Fibroblast of mammary gland (primary cell): ENCODE data around the gene OPRL1.
"Not testable (repeated sequence)": the region's sequence is repeated elsewhere in the genome, so short reads cannot be mapped to it uniquely, and the experiment has no call there.

Source experiments
- DNase-seq: peaks from one replicate; pipeline ENCODE4 v3.0.0-alpha.2; 2010; ENCODE audit warnings: low read depth
- H3K4me3 ChIP-seq: 2 replicates; pipeline ENCODE4 v1.5.1; 2011; ENCODE audit warnings: low read depth, mild to moderate bottlenecking, low read length, moderate library complexity; ENCODE audit not compliant: control insufficient read depth
- CTCF ChIP-seq: conservative IDR thresholded peaks from 2 replicates; pipeline ENCODE4 v1.5.1; 2011; ENCODE audit warnings: low read depth, low read length, inconsistent platforms; ENCODE audit not compliant: control insufficient read depth, insufficient read depth

Gene OPRL1

GRCh38 chr20:64119681-64120341 lies 39.9 kb downstream of the OPRL1 start:
- DNase-seq = peak; percentile 3
- no peak overlapping the region for H3K4me3 ChIP-seq
- no peak for TF ChIP-seq CTCF

GRCh38 chr20:64121586-64121985 lies 41.7 kb downstream of the OPRL1 start:
- DNase-seq = no peak
- TF ChIP-seq CTCF = no peak
- H3K4me3 ChIP-seq = no peak overlapping the region

DNA sequence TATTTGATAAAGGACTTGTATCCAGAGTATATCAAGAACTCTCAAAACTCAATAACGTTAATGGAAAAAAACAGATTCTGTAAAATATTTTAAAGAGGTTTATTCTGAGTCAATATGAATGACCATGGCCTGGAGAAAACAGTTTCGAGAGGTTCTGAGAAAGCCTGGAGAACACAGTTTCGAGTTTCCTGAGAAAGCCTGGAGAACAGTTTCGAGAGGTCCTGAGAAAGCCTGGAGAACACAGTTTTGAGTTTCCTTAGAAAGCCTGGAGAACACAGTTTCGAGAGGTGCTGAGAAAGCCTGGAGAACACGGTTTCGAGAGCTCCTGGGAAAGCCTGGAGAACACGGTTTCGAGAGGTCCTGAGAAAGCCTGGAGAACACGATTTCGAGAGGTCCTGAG lies 43.0 kb downstream of the OPRL1 start:
- not testable (repeated sequence) for H3K4me3 ChIP-seq, DNase-seq

DNA sequence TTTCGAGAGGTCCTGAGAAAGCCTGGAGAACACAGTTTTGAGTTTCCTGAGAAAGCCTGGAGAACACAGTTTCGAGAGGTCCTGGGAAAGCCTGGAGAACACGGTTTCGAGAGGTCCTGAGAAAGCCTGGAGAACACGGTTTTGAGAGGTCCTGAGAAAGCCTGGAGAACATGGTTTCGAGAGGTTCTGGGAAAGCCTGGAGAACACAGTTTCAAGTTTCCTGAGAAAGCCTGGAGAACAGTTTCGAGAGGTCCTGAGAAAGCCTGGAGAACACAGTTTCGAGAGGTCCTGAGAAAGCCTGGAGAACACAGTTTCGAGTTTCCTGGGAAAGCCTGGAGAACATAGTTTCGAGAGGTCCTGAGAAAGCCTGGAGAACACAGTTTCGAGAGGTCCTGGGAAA lies 43.6 kb downstream of the OPRL1 start:
- DNase-seq, H3K4me3 ChIP-seq: not testable (repeated sequence)

- DNase-seq = no peak
- no peak for TF ChIP-seq CTCF
Measured at GRCh38 chr20:64129146-64129782, 49.4 kb downstream of the OPRL1 start.

GRCh38 chr20:64130271-64130670 lies 50.4 kb downstream of the OPRL1 start:
- DNase-seq = no peak
- H3K4me3 ChIP-seq = no peak overlapping the region
- no peak for TF ChIP-seq CTCF

More at GRCh38 chr20:64129146-64129782, 49.4 kb downstream of the OPRL1 start:
- H3K4me3 ChIP-seq = no peak overlapping the region

DNA sequence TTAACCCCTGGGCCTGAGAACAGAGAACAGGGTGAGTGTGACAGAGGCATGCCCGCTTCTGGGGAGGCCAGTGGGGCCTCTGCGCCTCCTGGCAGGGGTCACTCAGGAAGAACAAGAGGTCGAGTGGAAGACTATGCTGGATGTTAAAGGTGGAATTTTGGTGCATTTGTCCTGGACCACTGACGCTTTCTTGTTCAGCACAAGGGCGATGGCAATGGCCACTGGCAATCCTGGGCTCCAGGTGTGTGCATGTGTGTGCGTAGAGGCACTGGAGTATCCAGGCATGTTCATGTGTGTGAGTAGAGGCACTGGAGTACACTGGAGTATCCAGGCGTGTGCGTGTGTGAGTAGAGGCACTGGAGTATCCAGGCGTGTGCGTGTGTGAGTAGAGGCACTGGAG lies 51.0 kb downstream of the OPRL1 start:
- no peak for TF ChIP-seq CTCF
- no peak for DNase-seq
- H3K4me3 ChIP-seq = no peak overlapping the region

GRCh38 chr20:64131406-64131805 lies 51.5 kb downstream of the OPRL1 start:
- peak; percentile 34 for TF ChIP-seq CTCF
- no peak overlapping the region for H3K4me3 ChIP-seq
- peak; percentile 34 for DNase-seq
